ENCODE data around the gene RFX5.

RFX5 gene

DNA sequence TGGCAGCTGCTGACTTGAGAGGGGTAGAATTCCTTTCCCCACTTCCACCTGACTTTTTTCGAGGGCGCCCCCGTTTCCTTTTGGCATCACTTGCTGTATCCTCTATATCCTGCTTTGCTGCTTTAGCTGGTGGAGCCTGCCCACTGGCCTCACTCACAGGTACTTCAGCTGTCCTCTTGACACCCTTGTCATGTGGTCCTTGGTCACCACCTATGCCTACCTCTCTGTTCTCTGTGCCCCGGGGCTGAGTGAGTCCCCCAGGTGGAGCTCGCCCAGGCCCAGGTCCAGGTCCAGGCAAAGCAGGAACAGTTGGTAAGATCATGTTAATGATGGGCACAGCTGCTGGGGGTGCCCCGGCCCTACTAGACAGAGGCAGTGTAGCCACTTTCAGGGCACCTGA lies 4.5 kb downstream of the RFX5 start:
- Histone ChIP-seq H3K9me3 (ENCODE audit: insufficient read depth, low read length) (no peaks in the 10 kb centered on the region), H3K27ac (ENCODE audit: low read depth, low read length) (no peak overlapping the region), H3K9ac (ENCODE audit: low read length) (no peak overlapping the region), H4K20me1 (ENCODE audit: low read depth, low read length) (no peaks in the 10 kb centered on the region), H3K4me3 (ENCODE audit: insufficient read depth, low read length, poor library complexity, severe bottlenecking) (no peak overlapping the region), H3K9me2 (replicated peaks; ENCODE audit: insufficient read depth, low read length) (no peaks in the 10 kb centered on the region), H3K27me3 (ENCODE audit: low read length) (no peaks in the 10 kb centered on the region), H3K36me3 (ENCODE audit: low read length) (no peaks in the 10 kb centered on the region), H3K79me2 (ENCODE audit: insufficient read depth, low read length) (peaks cover 11% of the 10 kb centered on the region), H3F3A (ENCODE audit: insufficient read depth) (peaks cover 18% of the 10 kb centered on the region), H3K4me2 (ENCODE audit: low read depth, low read length, poor library complexity, severe bottlenecking) (no peak overlapping the region), H2AFZ (ENCODE audit: low read depth, low read length, severe bottlenecking) (no peak overlapping the region)
- no peak for TF ChIP-seq EZH2phosphoT487 (conservative IDR thresholded peaks at IDR 0.05; ENCODE audit: low read length)
- TF ChIP-seq, protein P1, sequence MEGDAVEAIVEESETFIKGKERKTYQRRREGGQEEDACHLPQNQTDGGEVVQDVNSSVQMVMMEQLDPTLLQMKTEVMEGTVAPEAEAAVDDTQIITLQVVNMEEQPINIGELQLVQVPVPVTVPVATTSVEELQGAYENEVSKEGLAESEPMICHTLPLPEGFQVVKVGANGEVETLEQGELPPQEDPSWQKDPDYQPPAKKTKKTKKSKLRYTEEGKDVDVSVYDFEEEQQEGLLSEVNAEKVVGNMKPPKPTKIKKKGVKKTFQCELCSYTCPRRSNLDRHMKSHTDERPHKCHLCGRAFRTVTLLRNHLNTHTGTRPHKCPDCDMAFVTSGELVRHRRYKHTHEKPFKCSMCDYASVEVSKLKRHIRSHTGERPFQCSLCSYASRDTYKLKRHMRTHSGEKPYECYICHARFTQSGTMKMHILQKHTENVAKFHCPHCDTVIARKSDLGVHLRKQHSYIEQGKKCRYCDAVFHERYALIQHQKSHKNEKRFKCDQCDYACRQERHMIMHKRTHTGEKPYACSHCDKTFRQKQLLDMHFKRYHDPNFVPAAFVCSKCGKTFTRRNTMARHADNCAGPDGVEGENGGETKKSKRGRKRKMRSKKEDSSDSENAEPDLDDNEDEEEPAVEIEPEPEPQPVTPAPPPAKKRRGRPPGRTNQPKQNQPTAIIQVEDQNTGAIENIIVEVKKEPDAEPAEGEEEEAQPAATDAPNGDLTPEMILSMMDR (IDR thresholded peaks at IDR 0.05; ENCODE audit: insufficient read depth, low read length, poor library complexity, severe bottlenecking) = no peak

DNA sequence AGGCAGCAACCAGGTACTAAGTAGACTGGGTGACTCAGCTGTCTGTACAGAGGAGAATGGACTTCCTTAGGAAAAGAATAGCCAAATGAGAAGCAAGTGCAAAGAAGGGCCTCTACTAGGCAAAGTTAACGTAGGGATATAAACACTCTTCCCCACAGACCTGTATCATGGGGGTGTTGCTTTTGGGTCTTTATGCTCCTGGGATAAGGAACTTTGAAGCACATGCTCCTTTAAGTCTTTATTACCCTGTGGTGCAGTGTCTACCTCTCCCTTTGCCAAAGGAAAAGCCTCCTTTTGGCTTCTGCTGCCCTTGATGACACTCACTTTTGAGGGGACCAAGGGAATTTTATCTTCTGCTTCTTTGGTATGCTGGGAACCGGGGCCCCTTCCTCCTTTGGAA lies 5.0 kb downstream of the RFX5 start:
- no peaks in the 10 kb centered on the region for H3K36me3 ChIP-seq (ENCODE audit: low read length)
- H3K9ac ChIP-seq (ENCODE audit: low read length) = no peak overlapping the region
- no peak overlapping the region for H3K27ac ChIP-seq (ENCODE audit: low read depth, low read length)

GRCh38 chr1:151340870-151341754 lies 5.9 kb downstream of the RFX5 start:
- Histone ChIP-seq H2AFZ (ENCODE audit: low read depth, low read length, severe bottlenecking) (no peak overlapping the region), H4K20me1 (ENCODE audit: low read depth, low read length) (no peaks in the 10 kb centered on the region), H3K9me3 (ENCODE audit: insufficient read depth, low read length) (no peaks in the 10 kb centered on the region), H3F3A (ENCODE audit: insufficient read depth) (peaks cover 18% of the 10 kb centered on the region), H3K9me2 (replicated peaks; ENCODE audit: insufficient read depth, low read length) (no peaks in the 10 kb centered on the region), H3K4me2 (ENCODE audit: low read depth, low read length, poor library complexity, severe bottlenecking) (peak overlapping the region; percentile 24), H3K27me3 (ENCODE audit: low read length) (no peaks in the 10 kb centered on the region), H3K9ac (ENCODE audit: low read length) (no peak overlapping the region), H3K27ac (ENCODE audit: low read depth, low read length) (peak overlapping the region; percentile 20; the same call in 1 of the 2 replicates), H3K36me3 (ENCODE audit: low read length) (no peaks in the 10 kb centered on the region), H3K4me3 (ENCODE audit: insufficient read depth, low read length, poor library complexity, severe bottlenecking) (no peak overlapping the region), H3K79me2 (ENCODE audit: insufficient read depth, low read length) (peaks cover 6% of the 10 kb centered on the region)
- TF ChIP-seq, protein P1 (IDR thresholded peaks at IDR 0.05; ENCODE audit: insufficient read depth, low read length, poor library complexity, severe bottlenecking) = peak; percentile 71
- TF ChIP-seq EZH2phosphoT487 (conservative IDR thresholded peaks at IDR 0.05; ENCODE audit: low read length) = no peak

More for the DNA sequence above, 5.0 kb downstream of the RFX5 start:
- Histone ChIP-seq H2AFZ (ENCODE audit: low read depth, low read length, severe bottlenecking) (no peak overlapping the region), H3K9me2 (replicated peaks; ENCODE audit: insufficient read depth, low read length) (no peaks in the 10 kb centered on the region), H3K9me3 (ENCODE audit: insufficient read depth, low read length) (no peaks in the 10 kb centered on the region), H3F3A (ENCODE audit: insufficient read depth) (peaks cover 18% of the 10 kb centered on the region), H3K27me3 (ENCODE audit: low read length) (no peaks in the 10 kb centered on the region), H3K4me2 (ENCODE audit: low read depth, low read length, poor library complexity, severe bottlenecking) (no peak overlapping the region), H4K20me1 (ENCODE audit: low read depth, low read length) (no peaks in the 10 kb centered on the region), H3K4me3 (ENCODE audit: insufficient read depth, low read length, poor library complexity, severe bottlenecking) (no peak overlapping the region), H3K79me2 (ENCODE audit: insufficient read depth, low read length) (peaks cover 11% of the 10 kb centered on the region)
- no peak for TF ChIP-seq EZH2phosphoT487 (conservative IDR thresholded peaks at IDR 0.05; ENCODE audit: low read length)

DNA sequence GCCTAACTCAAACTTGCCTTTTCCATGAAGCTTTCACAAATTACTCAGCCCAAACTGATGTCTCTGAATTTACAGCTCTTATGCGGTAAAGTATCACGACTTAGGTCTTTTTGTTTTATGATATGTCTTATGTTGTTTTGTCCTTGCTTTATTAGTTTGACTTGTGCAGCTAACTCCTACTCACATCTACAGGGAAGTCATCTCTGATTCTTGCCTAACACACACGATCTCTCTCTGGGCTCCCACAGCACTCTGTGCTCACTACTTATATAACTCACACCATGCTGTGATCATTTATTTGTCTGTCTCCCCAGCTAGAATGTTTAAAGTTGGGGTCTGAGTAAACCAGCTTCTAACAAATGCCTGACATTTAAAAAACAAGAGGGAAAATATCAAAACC lies 10.5 kb downstream of the RFX5 start:
- no peaks in the 10 kb centered on the region for H4K20me1 ChIP-seq (ENCODE audit: low read depth, low read length)
- H3K9me3 ChIP-seq (ENCODE audit: insufficient read depth, low read length) = no peaks in the 10 kb centered on the region
- H3K4me2 ChIP-seq (ENCODE audit: low read depth, low read length, poor library complexity, severe bottlenecking) = no peak overlapping the region
- H3K27me3 ChIP-seq (ENCODE audit: low read length) = no peaks in the 10 kb centered on the region
- no peak overlapping the region for H3K4me3 ChIP-seq (ENCODE audit: insufficient read depth, low read length, poor library complexity, severe bottlenecking)
- no peak overlapping the region for H3K9ac ChIP-seq (ENCODE audit: low read length)
- no peaks in the 10 kb centered on the region for H3K79me2 ChIP-seq (ENCODE audit: insufficient read depth, low read length)
- no peak overlapping the region for H2AFZ ChIP-seq (ENCODE audit: low read depth, low read length, severe bottlenecking)
- no peak overlapping the region for H3K27ac ChIP-seq (ENCODE audit: low read depth, low read length)
- TF ChIP-seq, protein P1 (IDR thresholded peaks at IDR 0.05; ENCODE audit: insufficient read depth, low read length, poor library complexity, severe bottlenecking) = no peak
- no peak for TF ChIP-seq EZH2phosphoT487 (conservative IDR thresholded peaks at IDR 0.05; ENCODE audit: low read length)
- no peaks in the 10 kb centered on the region for H3K9me2 ChIP-seq (replicated peaks; ENCODE audit: insufficient read depth, low read length)
- H3K36me3 ChIP-seq (ENCODE audit: low read length) = no peaks in the 10 kb centered on the region
- H3F3A ChIP-seq (ENCODE audit: insufficient read depth) = peaks cover 11% of the 10 kb centered on the region

Measured in SU-DHL-6 (cell line).